Measurements from ENCODE around the gene RUFY3. TPM values are rescaled to one million over a fixed set of nuclear protein-coding genes. Genes with fewer than 3 reads are reported as not detected.

The RUFY3 gene
- total and polyA plus RNA-seq, 2 of the 13 experiments (the other 11 are each of a cell fraction or from before 2014, with no cell fraction given) = 17.9 to 25.3 TPM

- intact Hi-C loops (cut with micrococcal nuclease; ENCODE audit: unreplicated experiment) = loop anchor here (5.0 to 10.0 kb wide), 2 partner anchors 131 to 289 kb away; partner anchors contain the start of genes DCK and GRSF1
- ChIA-PET POLR2A (interaction anchor here (1.4 to 6.4 kb wide), 4 partner anchors 12 to 133 kb away, joined by 3 to 75 read pairs (median 4); partner anchors contain the start of gene UTP3), CTCF (ENCODE audit: low intra/inter-chr PET ratio, low total read pairs) (no interaction called here)
- Histone ChIP-seq H3K4me2 (ENCODE audit: low read depth, low read length) (peak overlapping the region; percentile 87), H3K79me2 (ENCODE audit: insufficient read depth, low read length) (peaks cover 26% of the 10 kb centered on the region), H3K27ac (ENCODE audit: extremely low read length, insufficient read depth, low read length) (peak overlapping the region; percentile 91), H3K4me3 (replicated peaks in 1 of 3; ENCODE audit: insufficient read depth in 1 of 3, low read depth in 2 of 3, low read length in 3 of 3) (peak overlapping the region; percentile 72 to 88 (median 80)), H3K9me3 (ENCODE audit: low read length) (no peaks in the 10 kb centered on the region), H3K4me1 (ENCODE audit: insufficient read depth, low read length) (peaks cover 53% of the 10 kb centered on the region), H3K27me3 (ENCODE audit: control insufficient read depth in 1 of 2, insufficient read depth in 2 of 2, low read length in 2 of 2) (no peaks in the 10 kb centered on the region; a peak in 1 of 5 replicates), H2AFZ (ENCODE audit: low read length) (peak overlapping the region; percentile 28), H4K20me1 (ENCODE audit: insufficient read depth, low read length) (no peaks in the 10 kb centered on the region), H3K9ac (ENCODE audit: insufficient read depth, low read depth, low read length) (peak overlapping the region; percentile 84), H3K36me3 (replicated peaks in 1 of 2; ENCODE audit: control insufficient read depth in 1 of 2, insufficient read depth in 2 of 2, low read length in 2 of 2) (no peaks in the 10 kb centered on the region)
- no peak for ATAC-seq
- TSS peak; percentile 62 for BruUV-seq (replicated peaks)
- TF ChIP-seq MEIS1 (CRISPR knock-in tag; IDR thresholded peaks at IDR 0.05; ENCODE audit: borderline replicate concordance) (0 out of 2 replicates have a peak, but pooled peaks have one; percentile 20), ZNF773 (CRISPR knock-in tag; IDR thresholded peaks at IDR 0.05; ENCODE audit: borderline replicate concordance) (no peak), CREM (IDR thresholded peaks at IDR 0.05) (no peak), CREM (CRISPR knock-in tag; IDR thresholded peaks at IDR 0.05) (no peak)
- no peak for FAIRE-seq
- in situ Hi-C loops (cut with HindIII; ENCODE audit: extremely low pct_ligation_motif_present, low pct_unique_long_range_greater_than_20kb) = no loop called here
- no peak for DNase-seq (ENCODE audit: low spot score)
- 3% methylated on average over 7 of the region's 7 CpGs for WGBS (ENCODE audit: low lambda C conversion rate)
Measured at GRCh38 chr4:70706044-70706461, 15.7 kb upstream of the RUFY3 start.

- DNase-seq (ENCODE audit: low spot score) (no peak), FAIRE-seq (no peak), ATAC-seq (no peak)
- Histone ChIP-seq H3K9ac (ENCODE audit: insufficient read depth, low read depth, low read length) (peak overlapping the region; percentile 84), H3K27ac (ENCODE audit: extremely low read length, insufficient read depth, low read length) (peak overlapping the region; percentile 91), H3K9me3 (ENCODE audit: low read length) (no peaks in the 10 kb centered on the region), H3K4me2 (ENCODE audit: low read depth, low read length) (peak overlapping the region; percentile 87), H3K4me3 (replicated peaks in 1 of 3; ENCODE audit: insufficient read depth in 1 of 3, low read depth in 2 of 3, low read length in 3 of 3) (peak overlapping the region; percentile 72 to 88 (median 80); a peak in 5 of 6 replicates), H3K79me2 (ENCODE audit: insufficient read depth, low read length) (peaks cover 26% of the 10 kb centered on the region), H2AFZ (ENCODE audit: low read length) (no peak overlapping the region), H3K36me3 (replicated peaks in 1 of 2; ENCODE audit: control insufficient read depth in 1 of 2, insufficient read depth in 2 of 2, low read length in 2 of 2) (no peaks in the 10 kb centered on the region), H3K4me1 (ENCODE audit: insufficient read depth, low read length) (peaks cover 57% of the 10 kb centered on the region), H3K27me3 (ENCODE audit: control insufficient read depth in 1 of 2, insufficient read depth in 2 of 2, low read length in 2 of 2) (no peaks in the 10 kb centered on the region; a peak in 1 of 5 replicates), H4K20me1 (ENCODE audit: insufficient read depth, low read length) (no peaks in the 10 kb centered on the region)
- WGBS (ENCODE audit: low lambda C conversion rate) = 76% methylated on average over 1 of the region's 1 CpG
- in situ Hi-C loops (cut with HindIII; ENCODE audit: extremely low pct_ligation_motif_present, low pct_unique_long_range_greater_than_20kb) = no loop called here
- intact Hi-C loops (cut with micrococcal nuclease; ENCODE audit: unreplicated experiment) = loop anchor here (5.0 to 10.0 kb wide), 2 partner anchors 131 to 288 kb away; partner anchors contain the start of genes DCK and GRSF1
- ChIA-PET CTCF (ENCODE audit: low intra/inter-chr PET ratio, low total read pairs) (no interaction called here), POLR2A (interaction anchor here (1.4 to 6.4 kb wide), 4 partner anchors 12 to 132 kb away, joined by 3 to 75 read pairs (median 4); partner anchors contain the start of gene UTP3)
- BruUV-seq (replicated peaks) = no TSS peak
- no peak for TF ChIP-seq RERE (CRISPR knock-in tag; IDR thresholded peaks at IDR 0.05; ENCODE audit: low read depth)
- TF ChIP-seq ZFAT (CRISPR knock-in tag; conservative IDR thresholded peaks at IDR 0.05) = no peak
- no peak for TF ChIP-seq TEF (CRISPR knock-in tag; IDR thresholded peaks at IDR 0.05)
Measured at GRCh38 chr4:70706516-70706915, 15.2 kb upstream of the RUFY3 start.
